ENCODE data around the gene ERFE. TPM values are rescaled to one million over a fixed set of nuclear protein-coding genes. Genes with fewer than 3 reads are reported as not detected.

ERFE gene
- total RNA-seq, 1 donor from 2014 or later = not detected

DNA sequence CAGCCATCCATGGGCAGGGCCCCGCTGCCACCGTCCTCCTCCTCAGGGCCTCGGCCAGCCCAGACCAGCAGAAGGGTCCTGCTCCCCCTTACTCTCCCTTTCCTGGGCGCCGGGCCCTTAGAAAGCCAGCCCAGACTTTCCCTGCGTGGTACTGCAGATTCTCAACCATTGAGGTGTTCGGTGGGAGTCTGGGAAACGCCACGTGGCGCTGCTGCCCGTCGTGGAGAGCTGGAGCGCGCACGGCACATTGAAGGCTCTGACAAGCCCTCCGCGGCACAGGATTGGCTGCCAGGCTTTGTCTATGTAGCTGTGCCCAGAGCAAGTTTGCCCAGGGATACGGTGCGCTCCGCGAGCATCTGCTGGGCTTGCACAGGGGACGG, 30.7 kb upstream of the ERFE start:
- H3K27ac Mint-ChIP-seq = no peak overlapping the region
- Histone ChIP-seq H3F3A (ENCODE audit: low read depth) (peaks cover 9% of the 10 kb centered on the region), H3K79me2 (ENCODE audit: low read depth) (no peaks in the 10 kb centered on the region), H3K4me1 (no peaks in the 10 kb centered on the region), H3K4me2 (no peak overlapping the region), H3K9me3 (ENCODE audit: low read depth) (no peaks in the 10 kb centered on the region), H2AFZ (replicated peaks) (no peak overlapping the region), H4K20me1 (ENCODE audit: low read depth) (no peaks in the 10 kb centered on the region), H3K27ac (no peak overlapping the region), H3K9ac (no peak overlapping the region), H3K4me3 (no peak overlapping the region), H3K36me3 (no peaks in the 10 kb centered on the region), H3K27me3 (no peaks in the 10 kb centered on the region)
- TF ChIP-seq EZH2phosphoT487 (IDR thresholded peaks at IDR 0.05) (no peak), EZH2 (IDR thresholded peaks at IDR 0.05) (no peak)
- TF ChIP-seq, protein P1, sequence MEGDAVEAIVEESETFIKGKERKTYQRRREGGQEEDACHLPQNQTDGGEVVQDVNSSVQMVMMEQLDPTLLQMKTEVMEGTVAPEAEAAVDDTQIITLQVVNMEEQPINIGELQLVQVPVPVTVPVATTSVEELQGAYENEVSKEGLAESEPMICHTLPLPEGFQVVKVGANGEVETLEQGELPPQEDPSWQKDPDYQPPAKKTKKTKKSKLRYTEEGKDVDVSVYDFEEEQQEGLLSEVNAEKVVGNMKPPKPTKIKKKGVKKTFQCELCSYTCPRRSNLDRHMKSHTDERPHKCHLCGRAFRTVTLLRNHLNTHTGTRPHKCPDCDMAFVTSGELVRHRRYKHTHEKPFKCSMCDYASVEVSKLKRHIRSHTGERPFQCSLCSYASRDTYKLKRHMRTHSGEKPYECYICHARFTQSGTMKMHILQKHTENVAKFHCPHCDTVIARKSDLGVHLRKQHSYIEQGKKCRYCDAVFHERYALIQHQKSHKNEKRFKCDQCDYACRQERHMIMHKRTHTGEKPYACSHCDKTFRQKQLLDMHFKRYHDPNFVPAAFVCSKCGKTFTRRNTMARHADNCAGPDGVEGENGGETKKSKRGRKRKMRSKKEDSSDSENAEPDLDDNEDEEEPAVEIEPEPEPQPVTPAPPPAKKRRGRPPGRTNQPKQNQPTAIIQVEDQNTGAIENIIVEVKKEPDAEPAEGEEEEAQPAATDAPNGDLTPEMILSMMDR (IDR thresholded peaks at IDR 0.05) = no peak
- no peaks in the 10 kb centered on the region for H3K9me3 Mint-ChIP-seq
- no peak overlapping the region for H3K4me3 Mint-ChIP-seq
- H3K27me3 Mint-ChIP-seq (ENCODE audit: insufficient read depth, low read depth) = no peaks in the 10 kb centered on the region
- no peak for DNase-seq (ENCODE audit: low spot score)
- no peaks in the 10 kb centered on the region for H3K4me1 Mint-ChIP-seq
- no peaks in the 10 kb centered on the region for H3K36me3 Mint-ChIP-seq

DNA sequence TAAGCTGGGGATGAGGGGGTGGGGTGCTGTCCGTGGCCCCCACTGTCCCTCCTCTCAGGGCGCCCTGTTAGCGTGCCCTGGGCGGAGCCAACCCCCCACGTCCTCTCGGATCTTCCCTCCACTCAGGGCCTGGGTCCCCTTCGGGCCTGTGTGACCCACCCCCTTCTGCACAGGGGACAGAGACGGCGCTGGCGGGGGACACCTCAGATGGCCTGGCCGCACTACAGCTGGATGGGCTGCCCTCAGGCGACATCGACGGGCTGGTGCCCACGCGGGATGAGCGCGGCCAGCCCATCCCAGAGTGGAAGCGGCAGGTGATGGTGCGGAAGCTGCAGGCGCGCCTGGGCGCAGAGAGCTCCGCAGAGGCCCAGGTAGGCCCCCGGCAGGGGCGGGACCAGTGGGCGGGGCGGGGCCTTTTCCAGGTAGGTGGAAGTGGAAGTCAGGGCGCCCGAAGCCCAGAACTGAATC, 30.2 kb upstream of the ERFE start:
- Histone ChIP-seq H3K79me2 (ENCODE audit: low read depth) (no peaks in the 10 kb centered on the region), H3K9me3 (ENCODE audit: low read depth) (no peaks in the 10 kb centered on the region), H3K4me2 (no peak overlapping the region), H3F3A (ENCODE audit: low read depth) (peaks cover 9% of the 10 kb centered on the region), H3K9ac (no peak overlapping the region), H3K27ac (no peak overlapping the region), H3K4me3 (no peak overlapping the region), H3K4me1 (no peaks in the 10 kb centered on the region), H2AFZ (replicated peaks) (no peak overlapping the region), H3K36me3 (no peaks in the 10 kb centered on the region), H3K27me3 (no peaks in the 10 kb centered on the region), H4K20me1 (ENCODE audit: low read depth) (no peaks in the 10 kb centered on the region)
- DNase-seq (ENCODE audit: low spot score) = no peak
- Mint-ChIP-seq H3K4me1 (no peaks in the 10 kb centered on the region), H3K9me3 (no peaks in the 10 kb centered on the region), H3K27me3 (ENCODE audit: insufficient read depth, low read depth) (no peaks in the 10 kb centered on the region), H3K4me3 (no peak overlapping the region), H3K27ac (no peak overlapping the region), H3K36me3 (no peaks in the 10 kb centered on the region)
- TF ChIP-seq, protein P1 (IDR thresholded peaks at IDR 0.05) = no peak
- TF ChIP-seq EZH2 (IDR thresholded peaks at IDR 0.05) (no peak), EZH2phosphoT487 (IDR thresholded peaks at IDR 0.05) (no peak)

DNA sequence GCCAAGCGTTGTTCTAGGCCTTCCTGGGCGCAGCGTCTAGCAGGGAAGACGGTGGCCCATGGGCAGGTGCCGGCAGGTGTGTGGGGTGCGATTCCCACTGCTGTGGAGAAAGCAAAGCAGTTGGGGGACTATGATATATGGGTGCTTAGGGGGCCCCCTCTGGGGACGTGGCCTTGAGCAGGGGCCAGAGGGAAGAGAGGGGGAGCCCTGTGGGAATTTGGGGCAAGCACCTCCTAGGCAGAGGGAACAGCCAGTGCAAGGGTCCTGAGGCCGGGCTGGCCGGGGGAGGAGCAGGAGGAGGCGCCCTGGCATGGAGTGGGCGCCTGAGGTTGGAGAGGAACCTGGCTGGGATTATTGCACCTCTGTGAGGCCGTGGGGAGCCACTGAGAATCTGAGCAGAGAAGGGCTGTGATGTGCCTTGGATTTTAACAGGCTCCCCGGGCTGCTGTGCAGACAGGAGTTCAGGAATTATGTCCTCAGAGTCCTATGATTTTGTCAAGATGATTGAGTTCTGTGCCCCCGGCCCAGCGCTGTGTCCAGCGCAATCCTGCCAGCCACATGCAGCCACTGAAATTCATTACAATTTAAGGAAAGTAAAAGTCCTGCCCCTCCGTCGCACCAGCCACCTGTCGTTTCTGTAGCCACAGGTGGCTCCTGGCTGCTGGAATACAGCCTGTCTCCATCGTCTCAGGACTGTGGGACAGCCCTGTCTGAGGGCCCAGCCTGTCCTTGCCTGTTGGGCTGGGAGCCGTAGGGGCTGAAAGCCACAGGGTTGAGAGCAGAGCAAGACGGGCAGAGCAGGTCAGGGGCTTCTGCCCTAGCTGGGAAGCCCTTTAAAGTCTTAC, 29.4 kb upstream of the ERFE start:
- Histone ChIP-seq H2AFZ (replicated peaks) (no peak overlapping the region), H3K4me2 (no peak overlapping the region), H3K79me2 (ENCODE audit: low read depth) (no peaks in the 10 kb centered on the region), H3F3A (ENCODE audit: low read depth) (peaks cover 9% of the 10 kb centered on the region), H3K4me3 (no peak overlapping the region), H3K27ac (no peak overlapping the region), H3K9ac (no peak overlapping the region), H3K27me3 (no peaks in the 10 kb centered on the region), H3K4me1 (no peaks in the 10 kb centered on the region), H3K9me3 (ENCODE audit: low read depth) (no peaks in the 10 kb centered on the region), H4K20me1 (ENCODE audit: low read depth) (no peaks in the 10 kb centered on the region), H3K36me3 (no peaks in the 10 kb centered on the region)
- Mint-ChIP-seq H3K27ac (peak overlapping the region; percentile 36), H3K4me1 (no peaks in the 10 kb centered on the region), H3K4me3 (no peak overlapping the region), H3K36me3 (no peaks in the 10 kb centered on the region), H3K27me3 (ENCODE audit: insufficient read depth, low read depth) (no peaks in the 10 kb centered on the region), H3K9me3 (no peaks in the 10 kb centered on the region)
- TF ChIP-seq, protein P1 (IDR thresholded peaks at IDR 0.05) = no peak
- TF ChIP-seq EZH2 (IDR thresholded peaks at IDR 0.05) (no peak), EZH2phosphoT487 (IDR thresholded peaks at IDR 0.05) (no peak)
- DNase-seq (ENCODE audit: low spot score) = no peak
